ENCODE results near the gene SIRPG.

- TF ChIP-seq GATA2 (IDR thresholded peaks at IDR 0.05; ENCODE audit: low read depth, low read length) (no peak), GATA3 (IDR thresholded peaks at IDR 0.05; ENCODE audit: low read depth, low read length) (no peak)
Observed at GRCh38 chr20:1637755-1638154, 19.8 kb downstream of the SIRPG start.
